K562 (cell line): ENCODE data around the gene KEL. TPM values are rescaled to one million over a fixed set of nuclear protein-coding genes. Genes with fewer than 3 reads are reported as not detected.

Experiments used
- ATAC-seq: fragments of 200-7000 bp; cut with Tn5 transposase; 3 replicates; pipeline ENCODE4 v1.9.1; 2020; ENCODE audit warnings: moderate library complexity
- BruUV-seq: library from RNA; stranded (reverse); fragments of 400-500 nt; replicated peaks from 2 replicates; lab custom pipeline; 2021; lab: Mats Ljungman, UMichigan
- CTCF ChIA-PET: fragments of 300-600 bp; formaldehyde crosslinking; extraction: SDS; loops from one replicate; lab custom pipeline; 2021; ENCODE audit warnings: low intra/inter-chr PET ratio; lab: Yijun Ruan, JAX
- POLR2A ChIA-PET: fragments of 300-600, 350-650 bp; sonication (Branson Sonifier 250); formaldehyde crosslinking; extraction: SDS; loops from one replicate; lab custom pipeline; 2021; ENCODE audit warnings: antibody characterized with exemption, inconsistent platforms; lab: Yijun Ruan, JAX
- DNase-seq, 4 experiments: peaks; one replicate each; pipeline versions ENCODE4 v3.0.0 to v3.0.0-alpha.2; 2011 to 2018; ENCODE audit warnings: low spot score in 3 of 4, mixed read lengths in 3 of 4; ENCODE audit errors: extremely low read depth in 1 of 4
- FAIRE-seq: peaks from 2 replicates; lab custom pipeline; 2011; peaks lifted over from hg19 to GRCh38; lab: Jason Lieb, UNC
- H2AFZ ChIP-seq: 2 replicates; pipeline ENCODE4 v1.6.0; 2011; ENCODE audit warnings: low read depth, low read length, control low read depth, inconsistent platforms
- H3K27ac ChIP-seq: fragments of 200-600 bp; 3 replicates; pipeline ENCODE4 v1.8.0; 2011; ENCODE audit warnings: low read depth, mild to moderate bottlenecking, control low read depth, inconsistent platforms, low read length, moderate library complexity, mixed read lengths; ENCODE audit errors: extremely low read depth
- H3K27me3 ChIP-seq, 2 experiments: fragments of 300-600 bp in 1 of 2; 2 replicates in 1 of 2; 3 replicates in 1 of 2; pipeline versions ENCODE4 v1.6.0 to v1.8.0; 2011; ENCODE audit warnings: inconsistent platforms in 2 of 2, low read length in 2 of 2, mild to moderate bottlenecking in 1 of 2, mixed read lengths in 1 of 2, moderate library complexity in 1 of 2; ENCODE audit not compliant: control insufficient read depth in 2 of 2, insufficient read depth in 2 of 2
- H3K36me3 ChIP-seq: fragments of 300-600 bp; 3 replicates; pipeline ENCODE4 v1.8.0; 2011; ENCODE audit warnings: mild to moderate bottlenecking, low read length, inconsistent platforms; ENCODE audit not compliant: control insufficient read depth, insufficient read depth
- H3K4me1 ChIP-seq, 2 experiments: fragments of 200-600 bp in 1 of 2; replicated peaks in 1 of 2; 2 replicates in 1 of 2; 3 replicates in 1 of 2; pipeline versions ENCODE4 v1.5.1 to v1.8.0; 2011; ENCODE audit warnings: inconsistent platforms in 2 of 2, low read length in 2 of 2, mild to moderate bottlenecking in 1 of 2, mixed read lengths in 1 of 2, moderate library complexity in 1 of 2; ENCODE audit not compliant: control insufficient read depth in 2 of 2, insufficient read depth in 2 of 2
- H3K4me2 ChIP-seq: 2 replicates; pipeline ENCODE4 v1.6.1; 2011; ENCODE audit warnings: low read length, control low read depth, inconsistent platforms, mixed read lengths; ENCODE audit not compliant: insufficient read depth
- H3K4me3 ChIP-seq: fragments of 200-600 bp; sonication (generic), shearing (Covaris generic); 2 replicates; pipeline ENCODE4 v1.5.1; 2016; ENCODE audit warnings: control low read depth, inconsistent platforms
- H3K79me2 ChIP-seq: fragments of 200-600 bp; 3 replicates; pipeline ENCODE4 v1.8.0; 2011; ENCODE audit warnings: low read length, inconsistent platforms; ENCODE audit not compliant: control insufficient read depth, insufficient read depth
- H3K9ac ChIP-seq, 2 experiments: 2 replicates each; pipeline versions ENCODE4 v1.6.0 to v1.6.1; 2011; ENCODE audit warnings: low read depth in 2 of 2, low read length in 2 of 2, control low read depth in 1 of 2, inconsistent platforms in 1 of 2, mild to moderate bottlenecking in 1 of 2, mixed read lengths in 1 of 2; ENCODE audit not compliant: insufficient read depth in 1 of 2
- H3K9me1 ChIP-seq: one replicate; pipeline ENCODE4 v1.6.0; 2011; ENCODE audit warnings: inconsistent platforms, mild to moderate bottlenecking, low read length, moderate library complexity; ENCODE audit not compliant: control insufficient read depth, insufficient read depth
- H3K9me3 ChIP-seq: replicated peaks from 2 replicates; pipeline ENCODE4 v1.5.1; 2011; ENCODE audit warnings: low read depth, low read length, inconsistent platforms; ENCODE audit not compliant: control insufficient read depth, insufficient read depth
- H4K20me1 ChIP-seq: replicated peaks from 2 replicates; pipeline ENCODE4 v1.6.1; 2011; ENCODE audit warnings: low read length, inconsistent platforms, mixed read lengths; ENCODE audit not compliant: control insufficient read depth, insufficient read depth
- CUX1 ChIP-seq: fragments of 200-800 bp; sonication (Bioruptor generic); IDR thresholded peaks from 2 replicates; pipeline ENCODE4 v1.6.1; 2016; ENCODE audit warnings: missing genetic modification characterization, missing compliant biosample characterization
- HLTF ChIP-seq: fragments of 450-650 bp; IDR thresholded peaks from 2 replicates; pipeline ENCODE4 v1.6.1; 2016
- HOMEZ ChIP-seq: fragments of 250-450 bp; sonication (Bioruptor Pico); IDR thresholded peaks from 2 replicates; pipeline ENCODE4 v1.4.0; 2020; ENCODE audit warnings: mild to moderate bottlenecking, moderate library complexity
- MAFK ChIP-seq: IDR thresholded peaks from 2 replicates; pipeline ENCODE4 v1.6.1; 2011; ENCODE audit warnings: low read length, improper control_type of control experiment
- MCM3 ChIP-seq: fragments of 450-650 bp; IDR thresholded peaks from 2 replicates; pipeline ENCODE4 v1.6.1; 2016
- NEUROD1 ChIP-seq: fragments of 150-350 bp; IDR thresholded peaks from 2 replicates; pipeline ENCODE4 v1.6.1; 2014; ENCODE audit warnings: borderline replicate concordance, low read length, low read depth; ENCODE audit not compliant: partially characterized antibody
- PTRF ChIP-seq: fragments of 450-650 bp; IDR thresholded peaks from 2 replicates; pipeline ENCODE4 v1.6.1; 2016; ENCODE audit warnings: mild to moderate bottlenecking, missing genetic modification characterization, missing compliant biosample characterization
- RAD51 ChIP-seq: fragments of 450-650 bp; IDR thresholded peaks from 2 replicates; pipeline ENCODE4 v1.7.1; 2016; ENCODE audit warnings: low read depth, mild to moderate bottlenecking, borderline replicate concordance
- RNF219 ChIP-seq: fragments of 250-450 bp; sonication (Bioruptor Pico); IDR thresholded peaks from 2 replicates; pipeline ENCODE4 v1.5.0; 2022; ENCODE audit warnings: mild to moderate bottlenecking
- SIN3A ChIP-seq, 2 experiments: fragments of 150-350 bp in 1 of 2; IDR thresholded peaks; 2 replicates each; pipeline ENCODE4 v1.6.1; 2011 to 2016; ENCODE audit warnings: borderline replicate concordance in 2 of 2, low read depth in 2 of 2, low read length in 2 of 2, mild to moderate bottlenecking in 2 of 2, moderate library complexity in 2 of 2; ENCODE audit not compliant: control insufficient read depth in 1 of 2
- TCFL5 ChIP-seq: fragments of 250-450 bp; sonication (Bioruptor Pico); conservative IDR thresholded peaks from 2 replicates; pipeline ENCODE4 v1.6.1; 2021; ENCODE audit warnings: mild to moderate bottlenecking, moderate library complexity, matching md5 sums
- in situ Hi-C: fragments of 300-500 bp; cut with MboI; formaldehyde crosslinking; loops from 4 replicates; pipeline ENCODE4 v1.15.0; 2018; ENCODE audit warnings: inconsistent platforms, mixed read lengths
- intact Hi-C: fragments of 100-400 bp; cut with micrococcal nuclease; formaldehyde crosslinking; loops from 2 replicates; pipeline ENCODE4 v1.14.2; 2022
- polyA plus RNA-seq, 8 experiments: library from polyadenylated mRNA; depleted of rRNA in 4 of 8; stranded (reverse) in 5 of 8; unstranded in 3 of 8; fragments of >200 nt; fragmentation: Nextera tagmentation in 2 of 8; fragmentation: Illumina TruSeq in 1 of 8; extraction: Ambion mirVana in 2 of 8; extraction: Trizol in 1 of 8; gene quantifications; 2 replicates each; pipeline versions ENCODE4 v1.2.1 to v1.2.3, GENCODE V29; 2011 to 2014; ENCODE audit warnings: inconsistent platforms in 1 of 8, missing spikeins in 1 of 8
- total RNA-seq, 7 experiments: library from RNA; depleted of rRNA in 6 of 7; stranded (reverse); fragments of >200 nt in 6 of 7; fragmentation: Illumina TruSeq in 2 of 7; extraction: Trizol in 2 of 7; gene quantifications; 2 replicates each; pipeline versions ENCODE4 v1.2.1 to v1.2.3, GENCODE V29; 2011 to 2021; ENCODE audit warnings: low replicate concordance in 1 of 7

The KEL gene
- total and polyA plus RNA-seq, 9 of the 15 experiments (the other 6 are each of a cell fraction or from before 2014, with no cell fraction given): 9.0 to 47.4 (median 22.2) TPM

GRCh38 chr7:142960955-142961512, 1.1 kb downstream of the KEL start (continued):
- TF ChIP-seq NEUROD1 (peak; percentile 14), SIN3A (IDR thresholded peaks at IDR 0.05; ENCODE audit: borderline replicate concordance in 2 of 2, control insufficient read depth in 1 of 2, low read depth in 2 of 2, low read length in 2 of 2) (no peak), MCM3 (no peak), HOMEZ (CRISPR knock-in tag) (no peak), RNF219 (CRISPR knock-in tag) (no peak)
- TF ChIP-seq, all 486 proteins: peak for 16

- H3K9ac ChIP-seq: no peak overlapping the region
- intact Hi-C loops (no loop called here), in situ Hi-C loops (no loop called here)
- no peak overlapping the region for H2AFZ ChIP-seq
- H3K9me1 ChIP-seq: no peaks in the 10 kb centered on the region
- no peak overlapping the region for H3K4me2 ChIP-seq
- H3K27me3 ChIP-seq: no peaks in the 10 kb centered on the region
- H3K4me3 ChIP-seq: no peak overlapping the region
- no peak overlapping the region for H3K27ac ChIP-seq
- FAIRE-seq: no peak
- H3K4me1 ChIP-seq: peaks cover 40 to 68% of the 10 kb centered on the region in 2 experiments
- peaks cover 25% of the 10 kb centered on the region for H3K79me2 ChIP-seq
- DNase-seq: no peak
- no peak for ATAC-seq
- no TSS peak for BruUV-seq
- H3K36me3 ChIP-seq: peaks cover 58% of the 10 kb centered on the region
- H4K20me1 ChIP-seq: peaks cover 15% of the 10 kb centered on the region
- H3K9me3 ChIP-seq: no peaks in the 10 kb centered on the region
- CTCF ChIA-PET: interaction anchor here (0.7 kb wide), 1 partner anchor 106 kb away, joined by 3 read pairs; no protein-coding TSS in a partner anchor
- POLR2A ChIA-PET: no interaction called here
- no peak for TF ChIP-seq RAD51
- no peak for TF ChIP-seq MAFK
- no peak for TF ChIP-seq CUX1
- peak; percentile 38; the same call in 1 of the 2 replicates for TF ChIP-seq HLTF
- TF ChIP-seq TCFL5 (CRISPR knock-in tag): no peak
- no peak for TF ChIP-seq PTRF (tag)
These were observed 3.0 kb downstream of the KEL start for GRCh38 chr7:142959202-142959601.
